Activated CD4-positive, alpha-beta T cell treated with anti-CD3 and anti-CD28 coated beads, Interleukin-2, Interleukin-4, amounts not matched to agents 100 ng/mL and 50 ng/mL, durations not matched to agents 16 hours and 8 hours (primary cell): ENCODE data around the gene SORBS2.

Experiments
- DNase-seq: peaks from one replicate; pipeline ENCODE4 v3.0.0-alpha.2; 2020; ENCODE audit warnings: low spot score

SORBS2 gene

GRCh38 chr4:185589067-185589836 lies 222.7 kb downstream of the SORBS2 start:
- DNase-seq = no peak

- peak; percentile 21 for DNase-seq
These were observed 224.4 kb downstream of the SORBS2 start for GRCh38 chr4:185587427-185588161.

- DNase-seq = no peak
These were observed 225.0 kb downstream of the SORBS2 start for GRCh38 chr4:185587030-185587426.

- no peak for DNase-seq
These were observed 226.8 kb downstream of the SORBS2 start for GRCh38 chr4:185585211-185585610.

GRCh38 chr4:185583813-185584212 lies 228.2 kb downstream of the SORBS2 start:
- no peak for DNase-seq

GRCh38 chr4:185582651-185583400 lies 229.2 kb downstream of the SORBS2 start:
- DNase-seq = no peak

- DNase-seq = no peak
These were observed 231.3 kb downstream of the SORBS2 start for GRCh38 chr4:185580699-185581098.

GRCh38 chr4:185578284-185578683 lies 233.7 kb downstream of the SORBS2 start:
- DNase-seq = no peak

- no peak for DNase-seq
These were observed 234.7 kb downstream of the SORBS2 start for GRCh38 chr4:185576962-185577950.

GRCh38 chr4:185576314-185576961 lies 235.6 kb downstream of the SORBS2 start:
- DNase-seq = no peak

- DNase-seq = no peak
These were observed 238.3 kb downstream of the SORBS2 start for GRCh38 chr4:185573651-185574199.

- DNase-seq = no peak
These were observed 241.3 kb downstream of the SORBS2 start for GRCh38 chr4:185570727-185571126.

GRCh38 chr4:185567381-185568376 lies 244.3 kb downstream of the SORBS2 start:
- no peak for DNase-seq

- no peak for DNase-seq
These were observed 245.0 kb downstream of the SORBS2 start for GRCh38 chr4:185566972-185567371.

GRCh38 chr4:185566425-185566824 lies 245.6 kb downstream of the SORBS2 start:
- peak; percentile 54 for DNase-seq

GRCh38 chr4:185565696-185566095 lies 246.3 kb downstream of the SORBS2 start:
- no peak for DNase-seq

- no peak for DNase-seq
These were observed 247.6 kb downstream of the SORBS2 start for GRCh38 chr4:185564349-185564748.

- DNase-seq = no peak
These were observed 249.5 kb downstream of the SORBS2 start for GRCh38 chr4:185562531-185562930.

GRCh38 chr4:185560316-185560715 lies 251.7 kb downstream of the SORBS2 start:
- no peak for DNase-seq
